Measurements from ENCODE around the gene ANKRD9. TPM values are rescaled to one million over a fixed set of nuclear protein-coding genes. Genes with fewer than 3 reads are reported as not detected.
"Not testable (repeated sequence)": the region's sequence is repeated elsewhere in the genome, so short reads cannot be mapped to it uniquely, and the experiment has no call there.

ANKRD9 gene
- total and polyA plus RNA-seq, 12 donors: 94.4 to 264 (median 120) TPM

DNA sequence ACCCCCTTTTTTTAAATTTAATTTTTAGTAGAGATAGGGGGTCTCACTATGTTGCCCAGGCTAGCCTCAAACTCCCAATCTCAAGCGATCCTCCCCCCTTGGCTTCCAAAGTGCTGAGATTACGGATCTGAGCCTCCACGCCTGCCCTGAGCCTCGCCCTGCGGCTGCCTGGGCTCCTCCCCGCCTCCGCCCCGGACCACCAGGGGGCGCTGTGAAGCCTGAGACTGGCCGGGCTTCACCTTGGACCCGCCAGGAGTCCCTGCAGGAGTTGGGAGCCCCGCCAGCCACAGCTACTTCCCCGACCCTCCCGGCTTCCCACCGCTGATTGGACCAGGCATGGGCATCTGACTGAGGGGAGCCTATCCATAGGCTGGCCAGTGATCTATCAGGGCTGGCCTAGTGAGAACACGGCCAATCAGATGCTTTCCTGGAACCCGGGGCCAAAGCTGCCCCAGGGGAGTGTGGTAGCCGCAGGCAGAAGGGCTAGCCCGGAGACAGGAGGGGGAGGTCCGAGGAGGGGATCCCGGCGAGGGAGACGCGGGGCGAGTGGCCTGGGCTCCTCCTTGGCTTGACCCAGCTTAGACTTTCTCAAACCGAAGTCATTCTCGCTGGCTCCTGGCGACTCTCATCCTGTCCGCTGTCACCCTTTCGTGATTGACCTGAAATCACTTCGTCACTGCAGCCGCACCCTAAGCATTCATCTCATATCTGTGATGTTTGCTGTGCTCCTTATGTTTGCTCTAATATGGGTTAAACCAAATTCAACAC lies 15.1 kb upstream of the ANKRD9 start:
- peak; percentile 99 to 100 for DNase-seq

DNA sequence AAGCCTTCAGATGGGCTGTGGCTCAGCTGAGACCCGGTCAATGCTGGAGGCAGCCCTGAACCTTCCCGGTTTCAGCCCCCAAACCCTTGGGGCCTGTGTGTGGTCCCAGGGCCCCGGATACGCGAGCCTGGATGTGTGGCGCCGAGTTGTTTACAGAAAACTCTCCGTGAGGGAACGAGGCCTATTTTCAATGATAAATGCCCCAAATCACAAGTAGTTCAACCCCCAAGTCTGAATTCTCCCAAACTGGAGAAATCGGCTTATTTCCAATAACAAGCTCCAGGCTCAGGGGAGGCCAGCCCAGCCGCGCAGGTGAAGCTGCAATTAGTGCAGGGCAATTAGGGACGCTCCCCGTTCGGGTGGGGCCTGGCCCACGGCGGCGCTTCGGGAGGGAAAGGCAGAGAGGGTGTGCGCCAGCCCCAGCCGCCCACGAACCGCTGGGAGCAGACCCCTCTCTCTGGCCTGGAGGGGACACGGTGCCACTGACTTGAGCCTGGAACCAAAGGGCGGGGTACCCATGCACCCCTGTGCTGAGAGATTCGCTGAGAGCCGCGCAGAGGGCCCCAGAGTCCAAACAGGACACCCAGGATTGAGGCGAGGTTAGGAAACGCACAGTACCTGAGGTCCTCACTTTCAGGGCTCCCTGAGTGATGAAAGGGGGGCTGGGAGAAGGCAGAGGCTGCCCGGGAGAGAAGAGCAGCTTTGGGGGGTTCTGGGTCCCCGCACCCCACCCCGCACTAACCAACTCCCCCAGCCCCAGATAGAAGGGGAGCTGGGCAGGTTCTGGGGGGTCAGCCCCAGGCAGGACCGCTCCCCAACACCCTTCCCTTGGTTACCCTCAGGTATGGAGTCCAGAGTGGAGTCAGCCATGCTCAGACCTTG lies 14.2 kb upstream of the ANKRD9 start:
- H3K4me1 ChIP-seq: peaks cover 0 to 27% (median 10%) of the 10 kb centered on the region in 9 donors
- no peaks in the 10 kb centered on the region for H3K27me3 ChIP-seq
- peak overlapping the region in 9 of 10 donors; percentile 42 to 93 (median 85) for H3K27ac ChIP-seq
- ATAC-seq (peak in 4 of 8 donors; percentile 0 to 11 (median 2)), DNase-seq (no peak)
- no peaks in the 10 kb centered on the region for H3K9me3 ChIP-seq
- TF ChIP-seq, protein P1, sequence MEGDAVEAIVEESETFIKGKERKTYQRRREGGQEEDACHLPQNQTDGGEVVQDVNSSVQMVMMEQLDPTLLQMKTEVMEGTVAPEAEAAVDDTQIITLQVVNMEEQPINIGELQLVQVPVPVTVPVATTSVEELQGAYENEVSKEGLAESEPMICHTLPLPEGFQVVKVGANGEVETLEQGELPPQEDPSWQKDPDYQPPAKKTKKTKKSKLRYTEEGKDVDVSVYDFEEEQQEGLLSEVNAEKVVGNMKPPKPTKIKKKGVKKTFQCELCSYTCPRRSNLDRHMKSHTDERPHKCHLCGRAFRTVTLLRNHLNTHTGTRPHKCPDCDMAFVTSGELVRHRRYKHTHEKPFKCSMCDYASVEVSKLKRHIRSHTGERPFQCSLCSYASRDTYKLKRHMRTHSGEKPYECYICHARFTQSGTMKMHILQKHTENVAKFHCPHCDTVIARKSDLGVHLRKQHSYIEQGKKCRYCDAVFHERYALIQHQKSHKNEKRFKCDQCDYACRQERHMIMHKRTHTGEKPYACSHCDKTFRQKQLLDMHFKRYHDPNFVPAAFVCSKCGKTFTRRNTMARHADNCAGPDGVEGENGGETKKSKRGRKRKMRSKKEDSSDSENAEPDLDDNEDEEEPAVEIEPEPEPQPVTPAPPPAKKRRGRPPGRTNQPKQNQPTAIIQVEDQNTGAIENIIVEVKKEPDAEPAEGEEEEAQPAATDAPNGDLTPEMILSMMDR (IDR thresholded peaks at IDR 0.05): no peak
- H3K4me3 ChIP-seq: peak overlapping the region in 9 of 10 donors; percentile 44 to 81 (median 66)
- 59 to 62% methylated on average over 34 of the region's 34 CpGs for WGBS, 2 donors
- no peaks in the 10 kb centered on the region for H3K36me3 ChIP-seq
- intact Hi-C loops (cut with DNase I): loop anchor here in 7 of 10 donors (1.0 to 10.0 kb wide), 7 partner anchors 67 to 205 kb away; partner anchors contain the start of genes RCOR1 (in 3 of the 7) and ZNF839 (in 1 of the 7)

More for the DNA sequence above, 15.1 kb upstream of the ANKRD9 start:
- Histone ChIP-seq H3K27me3 (no peaks in the 10 kb centered on the region), H3K27ac (peak overlapping the region; percentile 42 to 93 (median 86)), H3K4me3 (peak overlapping the region; percentile 29 to 81 (median 64)), H3K9me3 (no peaks in the 10 kb centered on the region), H3K36me3 (no peaks in the 10 kb centered on the region), H3K4me1 (peaks cover 0 to 28% (median 10%) of the 10 kb centered on the region in 9 donors)
- 0% methylated on average over 32 of the region's 32 CpGs for WGBS, 2 donors
- TF ChIP-seq, protein P1 (IDR thresholded peaks at IDR 0.05): peak; percentile 93 to 100 (median 99)
- ATAC-seq: peak; percentile 98 to 100 (median 99)
- intact Hi-C loops (cut with DNase I): loop anchor here in 8 of 10 donors (1.0 to 10.0 kb wide), 8 partner anchors 66 to 393 kb away; partner anchors contain the start of genes RCOR1 (in 4 of the 8) and ZNF839 (in 1 of the 8)

DNA sequence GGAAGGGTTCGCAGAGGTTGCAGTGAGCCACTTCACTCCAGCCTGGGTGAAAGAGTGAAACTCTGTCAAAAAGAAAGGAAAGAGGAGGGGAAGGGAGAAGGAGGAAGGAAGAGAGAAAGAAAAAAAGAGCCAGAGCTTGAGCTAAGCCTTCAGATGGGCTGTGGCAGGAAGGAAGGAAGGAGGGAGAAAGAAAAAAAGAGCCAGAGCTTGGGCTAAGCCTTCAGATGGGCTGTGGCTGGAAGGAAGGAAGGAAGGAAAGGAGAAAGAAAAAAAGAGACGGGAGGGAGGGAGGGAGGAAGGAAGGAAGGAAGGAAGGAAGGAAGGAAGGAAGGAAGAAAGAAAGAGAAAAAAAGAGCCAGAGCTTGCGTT lies 13.6 kb upstream of the ANKRD9 start:
- no peak for ATAC-seq
- 63 to 67% methylated on average over 3 of the region's 3 CpGs for WGBS, 2 donors
- H3K9me3 ChIP-seq: no peaks in the 10 kb centered on the region
- H3K27me3 ChIP-seq: no peaks in the 10 kb centered on the region
- no peaks in the 10 kb centered on the region for H3K36me3 ChIP-seq
- no peak overlapping the region for H3K4me3 ChIP-seq
- H3K4me1 ChIP-seq: peaks cover 0 to 24% (median 10%) of the 10 kb centered on the region in 9 donors
- DNase-seq: no peak
- TF ChIP-seq, protein P1 (IDR thresholded peaks at IDR 0.05): no peak
- H3K27ac ChIP-seq: peak overlapping the region in 1 of 10 donors; percentile 6
- intact Hi-C loops (cut with DNase I): loop anchor here in 3 of 10 donors (2.0 to 10.0 kb wide), 4 partner anchors 68 to 172 kb away; partner anchors contain the start of gene RCOR1 (in 1 of the 3)

DNA sequence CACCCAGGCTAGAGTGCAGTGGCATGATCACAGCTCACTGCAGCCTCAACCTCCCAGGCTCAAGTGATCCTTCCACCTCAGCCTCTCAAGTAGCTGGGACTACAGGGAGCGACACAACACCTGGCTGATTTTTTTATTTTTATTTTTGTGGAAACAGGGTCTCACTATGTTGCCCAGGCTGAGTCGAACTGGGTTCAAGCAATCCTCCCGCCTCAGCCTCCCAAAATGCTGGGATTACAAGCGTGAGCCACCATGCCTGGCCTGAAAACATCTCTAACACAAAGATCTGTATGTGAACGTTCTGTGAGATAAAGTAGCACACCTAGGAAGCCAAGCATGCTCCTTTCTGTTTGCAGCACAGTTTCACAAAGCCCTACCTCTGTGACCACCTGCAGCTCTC lies 10.1 kb upstream of the ANKRD9 start:
- not testable (repeated sequence) for H3K27me3 ChIP-seq, H3K9me3 ChIP-seq, ATAC-seq, H3K4me3 ChIP-seq, DNase-seq, H3K36me3 ChIP-seq, H3K27ac ChIP-seq
- WGBS, 2 donors: 86% methylated on average over 5 of the region's 5 CpGs
- peaks cover 6 to 23% (median 14%) of the 10 kb centered on the region in 9 donors for H3K4me1 ChIP-seq
- intact Hi-C loops (cut with DNase I): loop anchor here in 8 of 10 donors (2.0 to 10.0 kb wide), 8 partner anchors 73 to 205 kb away; partner anchors contain the start of genes CINP (in 1 of the 8), RCOR1 (in 1 of the 8), TECPR2 (in 1 of the 8) and ZNF839 (in 1 of the 8)

Measured in heart right ventricle (tissue), 16 donors.